Activated T-cell treated with anti-CD3 and anti-CD28 coated beads, Interleukin-2, amount 50 U/mL, for 4 hours (primary cell): Measurements from ENCODE around the gene MRPS18B. TPM values are rescaled to one million over a fixed set of nuclear protein-coding genes. Genes with fewer than 3 reads are reported as not detected.

Experiments
- ATAC-seq, 2 donors: fragments of 200-7000 bp; cut with Tn5 transposase; one replicate each; pipeline ENCODE4 v1.10.0; 2021
- DNase-seq: peaks from one replicate; pipeline ENCODE4 v3.0.0-alpha.2; 2020
- H3K27me3 Mint-ChIP-seq: one replicate; pipeline ENCODE4 v1.8.0; 2021; ENCODE audit warnings: low read depth, mixed read lengths
- H3K36me3 Mint-ChIP-seq: one replicate; pipeline ENCODE4 v1.8.0; 2022; ENCODE audit warnings: mixed read lengths; ENCODE audit not compliant: insufficient read depth
- H3K4me1 Mint-ChIP-seq: one replicate; pipeline ENCODE4 v1.8.0; 2021; ENCODE audit warnings: low read depth, mixed read lengths
- H3K4me3 Mint-ChIP-seq: one replicate; pipeline ENCODE4 v1.8.0; 2021; ENCODE audit warnings: mild to moderate bottlenecking, moderate library complexity, mixed read lengths
- H3K9me3 Mint-ChIP-seq: one replicate; pipeline ENCODE4 v1.8.0; 2021; ENCODE audit warnings: mixed read lengths
- total RNA-seq, 3 donors: library from RNA; stranded (reverse); gene quantifications; one replicate each; pipeline ENCODE4 v1.2.1, GENCODE V29; 2021

Gene MRPS18B
- total RNA-seq, 3 donors from 2014 or later: 98.6 to 108 (median 103) TPM

- ATAC-seq: peak in 1 of 2 donors; percentile 15
- no peaks in the 10 kb centered on the region for H3K9me3 Mint-ChIP-seq
- peak overlapping the region; percentile 90 for H3K4me3 Mint-ChIP-seq
- no peaks in the 10 kb centered on the region for H3K27me3 Mint-ChIP-seq
- DNase-seq: no peak
- peaks cover 43% of the 10 kb centered on the region for H3K36me3 Mint-ChIP-seq
- peaks cover 58% of the 10 kb centered on the region for H3K4me1 Mint-ChIP-seq
Observed at GRCh38 chr6:30613251-30614043, 4.2 kb upstream of the MRPS18B start.

GRCh38 chr6:30614044-30614842 is 3.4 kb upstream of the MRPS18B start:
- DNase-seq (no peak), ATAC-seq (no peak)
- peaks cover 58% of the 10 kb centered on the region for H3K4me1 Mint-ChIP-seq
- H3K9me3 Mint-ChIP-seq: no peaks in the 10 kb centered on the region
- H3K36me3 Mint-ChIP-seq: peaks cover 44% of the 10 kb centered on the region
- H3K27me3 Mint-ChIP-seq: no peaks in the 10 kb centered on the region
- H3K4me3 Mint-ChIP-seq: peak overlapping the region; percentile 90

- H3K27me3 Mint-ChIP-seq: no peaks in the 10 kb centered on the region
- peak overlapping the region; percentile 90 for H3K4me3 Mint-ChIP-seq
- DNase-seq: peak; percentile 76
- ATAC-seq: peak; percentile 52 to 56
- H3K4me1 Mint-ChIP-seq: peaks cover 58% of the 10 kb centered on the region
- peaks cover 44% of the 10 kb centered on the region for H3K36me3 Mint-ChIP-seq
- no peaks in the 10 kb centered on the region for H3K9me3 Mint-ChIP-seq
Observed at GRCh38 chr6:30614843-30615218, 2.8 kb upstream of the MRPS18B start.

- DNase-seq (peak; percentile 21), ATAC-seq (no peak)
- Mint-ChIP-seq H3K4me3 (peak overlapping the region; percentile 90), H3K4me1 (peaks cover 52% of the 10 kb centered on the region), H3K9me3 (no peaks in the 10 kb centered on the region), H3K27me3 (no peaks in the 10 kb centered on the region), H3K36me3 (peaks cover 44% of the 10 kb centered on the region)
Observed at GRCh38 chr6:30615219-30615957, 2.3 kb upstream of the MRPS18B start.

- DNase-seq (no peak), ATAC-seq (no peak)
- Mint-ChIP-seq H3K9me3 (no peaks in the 10 kb centered on the region), H3K27me3 (no peaks in the 10 kb centered on the region), H3K4me1 (peaks cover 46% of the 10 kb centered on the region), H3K36me3 (peaks cover 44% of the 10 kb centered on the region), H3K4me3 (peak overlapping the region; percentile 90)
Observed at GRCh38 chr6:30615958-30616810, 1.5 kb upstream of the MRPS18B start.

- DNase-seq (peak; percentile 97), ATAC-seq (peak; percentile 79 to 82)
- H3K4me3 Mint-ChIP-seq: peak within 1 kb of the TSS; percentile 90
- peaks cover 42% of the 10 kb centered on the region for H3K36me3 Mint-ChIP-seq
- no peaks in the 10 kb centered on the region for H3K27me3 Mint-ChIP-seq
- peaks cover 38% of the 10 kb centered on the region for H3K4me1 Mint-ChIP-seq
- no peaks in the 10 kb centered on the region for H3K9me3 Mint-ChIP-seq
Observed at GRCh38 chr6:30616811-30617564, 652 bp upstream of the MRPS18B start, which contains the start of gene PPP1R10. PPP1R10 (minus strand) TSS chr6:30617243; CDS start chr6:30609944, 7,299 bp downstream.

GRCh38 chr6:30618270-30618797 is 694 bp downstream of the MRPS18B start:
- peak overlapping the region; percentile 90 for H3K4me3 Mint-ChIP-seq
- DNase-seq (no peak), ATAC-seq (no peak)
- H3K4me1 Mint-ChIP-seq: peaks cover 26% of the 10 kb centered on the region
- H3K9me3 Mint-ChIP-seq: no peaks in the 10 kb centered on the region
- H3K27me3 Mint-ChIP-seq: no peaks in the 10 kb centered on the region
- peaks cover 43% of the 10 kb centered on the region for H3K36me3 Mint-ChIP-seq

GRCh38 chr6:30619561-30619960 is 1.9 kb downstream of the MRPS18B start:
- no peaks in the 10 kb centered on the region for H3K9me3 Mint-ChIP-seq

GRCh38 chr6:30625511-30625910 is 7.9 kb downstream of the MRPS18B start:
- no peak for ATAC-seq
- Mint-ChIP-seq H3K27me3 (no peaks in the 10 kb centered on the region), H3K9me3 (no peaks in the 10 kb centered on the region), H3K4me1 (peaks cover 21% of the 10 kb centered on the region), H3K4me3 (no peak overlapping the region), H3K36me3 (peaks cover 21% of the 10 kb centered on the region)
- no peak for DNase-seq

More at GRCh38 chr6:30619561-30619960, 1.9 kb downstream of the MRPS18B start:
- no peak for ATAC-seq
- Mint-ChIP-seq H3K27me3 (no peaks in the 10 kb centered on the region), H3K4me3 (peak overlapping the region; percentile 90), H3K36me3 (peaks cover 35% of the 10 kb centered on the region), H3K4me1 (peaks cover 15% of the 10 kb centered on the region)
- DNase-seq: no peak

GRCh38 chr6:30626484-30627366 is 9.1 kb downstream of the MRPS18B start, which contains the start of gene ATAT1:
ATAT1 (plus strand) TSS chr6:30626874.
- Mint-ChIP-seq H3K4me1 (peaks cover 21% of the 10 kb centered on the region), H3K4me3 (peak within 1 kb of the TSS; percentile 93), H3K9me3 (no peaks in the 10 kb centered on the region), H3K36me3 (peaks cover 25% of the 10 kb centered on the region), H3K27me3 (no peaks in the 10 kb centered on the region)
- DNase-seq (peak; percentile 87), ATAC-seq (peak; percentile 99)

- Mint-ChIP-seq H3K4me3 (no peak overlapping the region), H3K36me3 (peaks cover 22% of the 10 kb centered on the region), H3K9me3 (no peaks in the 10 kb centered on the region), H3K27me3 (no peaks in the 10 kb centered on the region), H3K4me1 (peaks cover 9% of the 10 kb centered on the region)
- DNase-seq: no peak
- no peak for ATAC-seq
Observed at GRCh38 chr6:30635834-30636233, 18.2 kb downstream of the MRPS18B start.

- Mint-ChIP-seq H3K4me1 (peaks cover 21% of the 10 kb centered on the region), H3K9me3 (no peaks in the 10 kb centered on the region), H3K4me3 (no peak overlapping the region), H3K27me3 (no peaks in the 10 kb centered on the region), H3K36me3 (peaks cover 22% of the 10 kb centered on the region)
- DNase-seq (no peak), ATAC-seq (no peak)
Observed at GRCh38 chr6:30640481-30640880, 22.8 kb downstream of the MRPS18B start.
